A549 (cell line): ENCODE results near the gene ESYT2. TPM values are rescaled to one million over a fixed set of nuclear protein-coding genes. Genes with fewer than 3 reads are reported as not detected.

Experiments used
- ATAC-seq, 2 experiments: fragments of 200-7000 bp in 1 of 2; fragments of >200 bp in 1 of 2; cut with Nextera tagmentation in 1 of 2; cut with Tn5 transposase in 1 of 2; 3 replicates each; pipeline versions ENCODE4 v1.8.0 to v1.9.1; 2018 to 2020; ENCODE audit warnings: mild to moderate bottlenecking in 1 of 2, moderate library complexity in 1 of 2
- CTCF ChIA-PET: fragments of 300-600 bp; sonication (Branson Sonifier 250); formaldehyde crosslinking; extraction: SDS; loops from one replicate; lab custom pipeline; 2021; ENCODE audit warnings: antibody characterized with exemption, inconsistent platforms; lab: Yijun Ruan, JAX
- POLR2A ChIA-PET: fragments of 350-600 bp; formaldehyde crosslinking; extraction: SDS; loops from one replicate; lab custom pipeline; 2021; ENCODE audit warnings: antibody characterized with exemption, inconsistent platforms; lab: Yijun Ruan, JAX
- DNase-seq, 2 experiments: peaks; one replicate each; pipeline versions ENCODE4 v3.0.0 to v3.0.0-alpha.2; 2011 to 2016; ENCODE audit warnings: low read depth in 1 of 2, low spot score in 1 of 2
- FAIRE-seq: peaks from 2 replicates; lab custom pipeline; 2011; peaks lifted over from hg19 to GRCh38; lab: Jason Lieb, UNC
- H3K27ac ChIP-seq, 2 experiments: fragments of >200 bp; sonication (Bioruptor Twin); formaldehyde crosslinking; 3 replicates each; pipeline ENCODE4 v1.5.1; 2016 to 2017
- H3K4me1 ChIP-seq: fragments of >200 bp; sonication (Bioruptor Twin); formaldehyde crosslinking; 3 replicates; pipeline ENCODE4 v1.6.1; 2016
- H3K4me2 ChIP-seq: fragments of >200 bp; sonication (Bioruptor Twin); formaldehyde crosslinking; 3 replicates; pipeline ENCODE4 v1.6.1; 2016
- H3K4me3 ChIP-seq: fragments of >200 bp; sonication (Bioruptor Twin); formaldehyde crosslinking; 3 replicates; pipeline ENCODE4 v1.5.1; 2016
- H3K9me3 ChIP-seq: fragments of >200 bp; sonication (Bioruptor Twin); formaldehyde crosslinking; 3 replicates; pipeline ENCODE4 v1.6.1; 2016
- BHLHE40 ChIP-seq: IDR thresholded peaks from 2 replicates; pipeline ENCODE4 v1.6.1; 2012; ENCODE audit warnings: low read depth, low read length, inconsistent platforms
- EHMT2 ChIP-seq: fragments of 200-600 bp; sonication (generic); IDR thresholded peaks from 2 replicates; pipeline ENCODE4 v1.6.1; 2016; ENCODE audit warnings: antibody characterized with exemption, low read depth, mild to moderate bottlenecking, moderate library complexity
- HES2 ChIP-seq: fragments of >200 bp; sonication (Bioruptor Twin); formaldehyde crosslinking; IDR thresholded peaks from 2 replicates; pipeline ENCODE4 v1.6.1; 2016
- HMGXB4 ChIP-seq: fragments of 250-450 bp; sonication (Bioruptor Pico); IDR thresholded peaks from 2 replicates; pipeline ENCODE4 v1.5.0; 2021; ENCODE audit warnings: mild to moderate bottlenecking, moderate library complexity, borderline replicate concordance
- HOXA7 ChIP-seq: fragments of 250-450 bp; sonication (Bioruptor Pico); IDR thresholded peaks from 2 replicates; pipeline ENCODE4 v1.5.0; 2020; ENCODE audit warnings: mild to moderate bottlenecking, moderate library complexity
- JUN ChIP-seq, 2 experiments: fragments of >200 bp; sonication (Bioruptor Twin); formaldehyde crosslinking; IDR thresholded peaks; 2 replicates in 1 of 2; 3 replicates in 1 of 2; pipeline ENCODE4 v1.6.1; 2016 to 2017
- MYC ChIP-seq: IDR thresholded peaks from 2 replicates; pipeline ENCODE4 v1.6.1; 2012; ENCODE audit warnings: mild to moderate bottlenecking, inconsistent platforms, low read length, improper control_type of control experiment, borderline replicate concordance
- PHF8 ChIP-seq: fragments of 200-600 bp; sonication (generic); IDR thresholded peaks from 2 replicates; pipeline ENCODE4 v1.6.1; 2016; ENCODE audit warnings: low read depth, mild to moderate bottlenecking, antibody characterized with exemption, moderate library complexity, borderline replicate concordance
- RAD21 ChIP-seq, 2 experiments: fragments of >200 bp in 1 of 2; sonication (Bioruptor Twin) in 1 of 2; formaldehyde crosslinking in 1 of 2; IDR thresholded peaks in 1 of 2; conservative IDR thresholded peaks in 1 of 2; 2 replicates in 1 of 2; 3 replicates in 1 of 2; pipeline ENCODE4 v1.6.1; 2012 to 2018; ENCODE audit warnings: inconsistent platforms in 1 of 2
- RARB ChIP-seq: fragments of 250-450 bp; sonication (Bioruptor Pico); IDR thresholded peaks from 2 replicates; pipeline ENCODE4 v1.8.0; 2021; ENCODE audit warnings: mild to moderate bottlenecking, moderate library complexity
- RFX5 ChIP-seq: fragments of 450-650 bp; IDR thresholded peaks from 2 replicates; pipeline ENCODE4 v1.7.1; 2014; ENCODE audit warnings: antibody characterized with exemption, mild to moderate bottlenecking, moderate library complexity
- RNF2 ChIP-seq: fragments of 200-600 bp; sonication (generic); IDR thresholded peaks from 2 replicates; pipeline ENCODE4 v1.6.1; 2016; ENCODE audit warnings: low read depth, mild to moderate bottlenecking, antibody characterized with exemption, moderate library complexity, borderline replicate concordance
- TP53 ChIP-seq: fragments of 250-450 bp; sonication (Bioruptor Pico); IDR thresholded peaks from 2 replicates; pipeline ENCODE4 v1.5.0; 2021; ENCODE audit warnings: mild to moderate bottlenecking, moderate library complexity
- ZSCAN20 ChIP-seq: fragments of 250-450 bp; sonication (Bioruptor Pico); IDR thresholded peaks from 2 replicates; pipeline ENCODE4 v1.8.0; 2022; ENCODE audit warnings: mild to moderate bottlenecking, moderate library complexity
- WGBS: methylation state at CpG from one replicate; pipeline ENCODE4 v1.1.6; 2017; ENCODE audit errors: missing lambda C conversion rate; 5-methylcytosine and 5-hydroxymethylcytosine counted together
- polyA plus RNA-seq, 4 experiments: library from polyadenylated mRNA; depleted of rRNA in 3 of 4; stranded (reverse); fragments of >200 nt; fragmentation: RNase III in 1 of 4; extraction: RNeasy Plus Mini Kit Qiagen cat#74134 plus additional on column Dnase treatment in 1 of 4; gene quantifications; 2 replicates in 3 of 4; 3 replicates in 1 of 4; pipeline ENCODE4 v1.2.3, GENCODE V29; 2011 to 2017
- TF ChIP-seq, protein P1 (sequence below): IDR thresholded peaks from 2 replicates; pipeline ENCODE4 v1.6.1; 2012; ENCODE audit warnings: low read depth, borderline replicate concordance
- TF ChIP-seq, protein P2 (sequence below): IDR thresholded peaks from 2 replicates; pipeline ENCODE4 v1.6.1; 2012

Gene ESYT2
- polyA plus RNA-seq, 2 of the 4 experiments (the other 2 are of a cell fraction): 45.8 to 77.0 TPM

DNA sequence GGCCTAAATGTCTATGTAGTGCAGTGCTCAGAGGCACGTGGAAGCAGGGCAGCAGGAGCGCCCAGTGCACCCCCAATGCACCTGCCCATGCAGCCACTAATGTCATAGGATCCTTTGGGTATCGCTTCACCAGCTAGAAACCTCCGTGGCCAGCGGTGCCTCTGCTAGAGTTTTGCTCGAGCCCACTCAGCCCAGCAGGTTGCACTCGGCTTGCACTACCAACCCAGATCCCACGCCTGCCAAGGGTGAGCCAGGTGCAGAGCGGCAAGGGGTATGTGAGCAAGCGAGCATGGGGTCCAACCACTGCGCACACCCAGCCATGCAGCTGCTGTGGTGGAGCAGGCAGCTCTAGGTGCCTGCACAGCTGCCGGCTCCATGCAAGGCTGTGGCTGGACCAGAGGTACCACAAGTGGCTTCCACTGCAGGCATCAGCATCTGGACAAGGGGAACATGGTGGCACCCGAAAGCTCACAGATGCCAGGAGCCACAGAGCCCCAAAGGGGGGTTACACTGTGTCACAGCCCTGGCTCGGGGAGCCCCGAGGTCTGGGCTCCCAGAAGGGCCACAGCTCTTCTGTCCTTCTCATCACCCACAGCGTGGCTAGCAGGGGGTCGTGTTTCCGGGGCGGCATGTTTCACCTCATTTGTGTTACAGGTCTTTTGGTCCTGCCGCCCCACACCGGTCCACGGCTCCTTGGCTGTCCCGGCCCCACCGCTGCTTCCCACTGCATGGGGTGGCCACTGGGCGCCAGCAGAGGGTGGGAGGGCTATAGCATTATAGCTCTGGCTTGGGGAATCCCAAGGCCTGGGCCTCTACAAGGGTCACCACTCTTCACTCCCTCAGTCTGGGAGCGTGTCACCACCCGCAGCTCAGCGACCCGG lies 122.4 kb downstream of the ESYT2 start:
- Histone ChIP-seq H3K27ac (no peak overlapping the region), H3K4me1 (peaks cover 18% of the 10 kb centered on the region), H3K4me2 (no peak overlapping the region), H3K4me3 (no peak overlapping the region), H3K9me3 (no peaks in the 10 kb centered on the region)
- FAIRE-seq (no peak), ATAC-seq (no peak), DNase-seq (no peak)
- WGBS: 95% methylated on average over 18 of the region's 29 CpGs
- ChIA-PET CTCF (interaction anchor here (1.2 to 2.9 kb wide), 6 partner anchors 10 to 270 kb away, joined by 3 to 11 read pairs (median 4); no protein-coding TSS in a partner anchor), POLR2A (no interaction called here)
- no peak for TF ChIP-seq BHLHE40
- TF ChIP-seq HOXA7 (CRISPR knock-in tag): no peak
- TF ChIP-seq MYC: no peak
- no peak for TF ChIP-seq RFX5
- TF ChIP-seq, protein P1, sequence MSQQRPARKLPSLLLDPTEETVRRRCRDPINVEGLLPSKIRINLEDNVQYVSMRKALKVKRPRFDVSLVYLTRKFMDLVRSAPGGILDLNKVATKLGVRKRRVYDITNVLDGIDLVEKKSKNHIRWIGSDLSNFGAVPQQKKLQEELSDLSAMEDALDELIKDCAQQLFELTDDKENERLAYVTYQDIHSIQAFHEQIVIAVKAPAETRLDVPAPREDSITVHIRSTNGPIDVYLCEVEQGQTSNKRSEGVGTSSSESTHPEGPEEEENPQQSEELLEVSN: no peak
- TF ChIP-seq RNF2: no peak
- TF ChIP-seq, protein P2, sequence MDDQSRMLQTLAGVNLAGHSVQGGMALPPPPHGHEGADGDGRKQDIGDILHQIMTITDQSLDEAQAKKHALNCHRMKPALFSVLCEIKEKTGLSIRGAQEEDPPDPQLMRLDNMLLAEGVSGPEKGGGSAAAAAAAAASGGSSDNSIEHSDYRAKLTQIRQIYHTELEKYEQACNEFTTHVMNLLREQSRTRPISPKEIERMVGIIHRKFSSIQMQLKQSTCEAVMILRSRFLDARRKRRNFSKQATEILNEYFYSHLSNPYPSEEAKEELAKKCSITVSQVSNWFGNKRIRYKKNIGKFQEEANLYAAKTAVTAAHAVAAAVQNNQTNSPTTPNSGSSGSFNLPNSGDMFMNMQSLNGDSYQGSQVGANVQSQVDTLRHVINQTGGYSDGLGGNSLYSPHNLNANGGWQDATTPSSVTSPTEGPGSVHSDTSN: no peak
- no peak for TF ChIP-seq HES2

- ChIA-PET CTCF (interaction anchor here (1.2 to 2.9 kb wide), 6 partner anchors 10 to 271 kb away, joined by 3 to 11 read pairs (median 4); no protein-coding TSS in a partner anchor), POLR2A (no interaction called here)
- 91% methylated on average over 5 of the region's 5 CpGs for WGBS
Measured at GRCh38 chr7:158706273-158706704, 123.0 kb downstream of the ESYT2 start.

DNA sequence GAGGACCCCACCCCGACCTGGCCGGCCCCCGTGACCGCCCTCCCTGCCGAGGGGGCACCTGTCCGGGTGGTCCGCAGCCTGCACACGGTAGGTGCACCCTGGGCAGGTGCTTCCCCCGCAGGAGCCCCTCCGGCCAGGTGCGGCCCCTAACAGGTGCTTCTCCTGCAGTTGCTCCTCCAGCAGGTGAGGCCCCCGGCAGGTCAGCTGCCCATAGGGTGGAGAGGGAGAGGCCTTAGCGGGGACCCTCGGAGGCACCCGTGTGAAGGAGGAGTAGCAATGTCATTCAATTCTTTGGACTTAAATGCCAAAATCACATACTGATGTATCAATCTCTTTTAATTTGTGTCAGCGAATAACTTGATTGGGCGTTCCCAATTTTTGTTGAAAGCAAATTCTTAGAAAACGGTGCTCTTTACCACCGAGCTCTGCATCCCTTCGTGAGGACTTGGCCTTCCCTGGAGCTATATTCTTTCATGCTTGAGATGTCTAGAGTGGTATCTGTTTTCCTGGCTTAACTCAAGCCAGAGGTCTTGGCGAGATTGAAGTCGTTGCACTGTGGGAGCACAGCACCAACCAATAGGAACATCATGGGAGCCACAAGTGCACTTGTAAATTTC lies 124.0 kb downstream of the ESYT2 start:
- DNase-seq: no peak
- Histone ChIP-seq H3K27ac (peak overlapping the region; percentile 88 to 97), H3K4me3 (peak overlapping the region; percentile 72), H3K4me2 (peak overlapping the region; percentile 74), H3K9me3 (no peaks in the 10 kb centered on the region), H3K4me1 (peaks cover 18% of the 10 kb centered on the region)
- 8% methylated on average over 20 of the region's 22 CpGs for WGBS
- no peak for FAIRE-seq
- ChIA-PET POLR2A (interaction anchor here (0.6 to 1.3 kb wide), 8 partner anchors 14 to 158 kb away, joined by 3 to 9 read pairs (median 4); partner anchors contain the start of gene ESYT2), CTCF (interaction anchor here (1.0 to 2.9 kb wide), 8 partner anchors 9 to 271 kb away, joined by 3 to 11 read pairs (median 4); partner anchors contain the start of gene ESYT2)
- TF ChIP-seq ZSCAN20 (no peak), JUN (IDR thresholded peaks at IDR 0.05) (0 out of 5 replicates have a peak, but pooled peaks have one; percentile 3 to 11), EHMT2 (no peak), RAD21 (conservative IDR thresholded peaks at IDR 0.05 in 1 of 2, IDR thresholded peaks at IDR 0.05 in 1 of 2) (0 out of 5 replicates have a peak, but pooled peaks of 1 of the 2 experiments have one; percentile 4), PHF8 (0 out of 2 replicates have a peak, but pooled peaks have one; percentile 12)
- ATAC-seq: peak; percentile 8 to 27; a peak in 3 of 6 replicates

More at GRCh38 chr7:158706273-158706704, 123.0 kb downstream of the ESYT2 start:
- no peak overlapping the region for H3K27ac ChIP-seq
- ATAC-seq (no peak), DNase-seq (no peak), FAIRE-seq (no peak)
- no peaks in the 10 kb centered on the region for H3K9me3 ChIP-seq
- H3K4me2 ChIP-seq: peak overlapping the region; percentile 74
- TF ChIP-seq TP53 (CRISPR knock-in tag) (no peak), RARB (CRISPR knock-in tag) (no peak), HMGXB4 (CRISPR knock-in tag) (no peak)
- H3K4me1 ChIP-seq: peaks cover 18% of the 10 kb centered on the region
- H3K4me3 ChIP-seq: no peak overlapping the region
